Measurements from ENCODE around the gene PRR14L.

PRR14L gene

DNA sequence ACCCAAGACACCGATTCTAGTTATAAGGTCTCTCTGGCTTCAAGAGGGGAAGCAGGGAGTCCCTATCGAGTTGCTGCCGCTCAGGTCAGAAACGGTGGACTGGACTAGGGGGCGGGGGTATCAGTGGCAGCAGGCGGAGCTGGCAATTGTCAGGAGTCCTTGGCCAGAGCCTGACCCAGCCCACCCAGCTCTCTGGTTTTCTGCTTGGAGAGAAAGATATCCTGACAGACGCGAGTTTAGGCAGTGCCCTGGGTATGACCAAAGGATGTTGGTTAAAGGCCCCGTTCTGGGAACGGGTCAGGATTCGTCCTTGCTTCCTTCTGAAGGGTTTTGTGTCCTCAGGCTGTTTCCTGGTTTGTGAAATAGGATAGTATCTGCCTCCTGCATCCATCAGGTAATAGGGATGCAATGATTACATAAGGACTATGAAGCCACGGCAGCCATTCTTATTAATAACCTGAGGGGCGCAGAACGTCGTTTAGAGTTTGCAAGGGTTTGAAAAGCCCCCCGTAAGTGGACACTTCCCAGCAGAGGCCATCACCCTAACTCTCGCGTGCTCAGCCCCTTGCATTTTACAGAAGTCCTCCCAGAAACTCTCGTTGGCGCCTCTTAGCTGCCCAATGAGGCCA lies 3.2 kb upstream of the PRR14L start:
- Histone ChIP-seq H3K27me3 (replicated peaks; ENCODE audit: insufficient read depth, low read length) (no peaks in the 10 kb centered on the region), H3K36me3 (replicated peaks; ENCODE audit: insufficient read depth, low read length) (no peaks in the 10 kb centered on the region), H4K20me1 (ENCODE audit: insufficient read depth, low read length) (no peaks in the 10 kb centered on the region), H3K9me2 (replicated peaks; ENCODE audit: insufficient read depth, low read length) (no peaks in the 10 kb centered on the region), H3K4me2 (ENCODE audit: low read depth, low read length) (peak overlapping the region; percentile 86), H3K4me3 (ENCODE audit: low read length) (peak overlapping the region; percentile 85), H3K4me1 (ENCODE audit: low read length) (peaks cover 11% of the 10 kb centered on the region), H3K27ac (ENCODE audit: low read length) (peak overlapping the region; percentile 80), H3K9me3 (replicated peaks; ENCODE audit: insufficient read depth, low read length) (no peaks in the 10 kb centered on the region), H2AFZ (ENCODE audit: low read length) (peak overlapping the region; percentile 77), H3K79me2 (ENCODE audit: low read length) (peaks cover 45% of the 10 kb centered on the region), H3K9ac (ENCODE audit: low read length) (peak overlapping the region; percentile 77), H3F3A (ENCODE audit: insufficient read depth, low read length) (peaks cover 9% of the 10 kb centered on the region; the same call in 1 of the 2 replicates)
- DNase-seq, result no peak
- TF ChIP-seq EZH2 (optimal IDR thresholded peaks at IDR 0.05; ENCODE audit: low read depth, low read length) (no peak), EZH2phosphoT487 (IDR thresholded peaks at IDR 0.05; ENCODE audit: low read length) (no peak)
- TF ChIP-seq, protein P1, sequence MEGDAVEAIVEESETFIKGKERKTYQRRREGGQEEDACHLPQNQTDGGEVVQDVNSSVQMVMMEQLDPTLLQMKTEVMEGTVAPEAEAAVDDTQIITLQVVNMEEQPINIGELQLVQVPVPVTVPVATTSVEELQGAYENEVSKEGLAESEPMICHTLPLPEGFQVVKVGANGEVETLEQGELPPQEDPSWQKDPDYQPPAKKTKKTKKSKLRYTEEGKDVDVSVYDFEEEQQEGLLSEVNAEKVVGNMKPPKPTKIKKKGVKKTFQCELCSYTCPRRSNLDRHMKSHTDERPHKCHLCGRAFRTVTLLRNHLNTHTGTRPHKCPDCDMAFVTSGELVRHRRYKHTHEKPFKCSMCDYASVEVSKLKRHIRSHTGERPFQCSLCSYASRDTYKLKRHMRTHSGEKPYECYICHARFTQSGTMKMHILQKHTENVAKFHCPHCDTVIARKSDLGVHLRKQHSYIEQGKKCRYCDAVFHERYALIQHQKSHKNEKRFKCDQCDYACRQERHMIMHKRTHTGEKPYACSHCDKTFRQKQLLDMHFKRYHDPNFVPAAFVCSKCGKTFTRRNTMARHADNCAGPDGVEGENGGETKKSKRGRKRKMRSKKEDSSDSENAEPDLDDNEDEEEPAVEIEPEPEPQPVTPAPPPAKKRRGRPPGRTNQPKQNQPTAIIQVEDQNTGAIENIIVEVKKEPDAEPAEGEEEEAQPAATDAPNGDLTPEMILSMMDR (IDR thresholded peaks at IDR 0.05; ENCODE audit: low read length), result no peak

DNA sequence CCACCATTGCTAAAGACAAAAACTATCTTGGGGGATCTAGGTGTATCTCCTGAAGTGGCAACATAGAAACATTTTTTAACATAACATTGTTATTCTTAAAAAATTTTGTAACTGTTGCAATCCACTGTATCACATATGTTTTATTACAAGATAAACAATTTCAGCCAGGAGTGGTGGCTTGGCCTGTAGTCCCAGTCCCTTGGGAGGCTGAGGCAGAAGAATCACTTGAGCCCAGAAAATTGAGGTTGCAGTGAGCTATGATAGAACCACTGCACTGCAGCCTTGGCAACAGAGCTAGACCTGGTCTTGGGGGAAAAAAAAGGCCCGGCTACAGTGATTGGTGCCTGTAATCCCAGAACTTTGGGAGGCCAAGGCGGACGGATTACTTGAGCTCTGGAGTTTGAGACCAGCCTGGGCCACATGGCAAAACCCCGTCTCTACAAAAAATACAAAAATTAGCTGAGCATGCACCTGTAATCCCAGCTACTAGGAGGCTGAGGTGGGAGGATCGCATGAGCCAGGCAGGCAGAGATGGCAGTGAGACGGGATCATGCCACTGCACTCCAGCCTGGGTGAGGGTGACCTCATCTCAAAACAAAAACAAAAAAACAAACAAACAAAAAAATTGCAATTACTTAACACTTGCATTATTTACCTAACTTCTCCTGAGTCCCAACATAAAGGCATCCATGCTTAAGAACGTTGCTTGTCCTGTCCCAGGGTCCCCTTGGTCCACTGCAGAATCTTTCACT lies 2.3 kb upstream of the PRR14L start:
- Histone ChIP-seq H3K4me3 (ENCODE audit: low read length) (no peak overlapping the region), H3K36me3 (replicated peaks; ENCODE audit: insufficient read depth, low read length) (no peaks in the 10 kb centered on the region), H3K9ac (ENCODE audit: low read length) (no peak overlapping the region), H2AFZ (ENCODE audit: low read length) (peak overlapping the region; percentile 77; the same call in 1 of the 2 replicates), H3K9me2 (replicated peaks; ENCODE audit: insufficient read depth, low read length) (no peaks in the 10 kb centered on the region), H3K27ac (ENCODE audit: low read length) (no peak overlapping the region), H3F3A (ENCODE audit: insufficient read depth, low read length) (peaks cover 9% of the 10 kb centered on the region; the same call in 1 of the 2 replicates), H3K4me2 (ENCODE audit: low read depth, low read length) (peak overlapping the region; percentile 86; the same call in 1 of the 2 replicates), H3K9me3 (replicated peaks; ENCODE audit: insufficient read depth, low read length) (no peaks in the 10 kb centered on the region), H4K20me1 (ENCODE audit: insufficient read depth, low read length) (no peaks in the 10 kb centered on the region), H3K27me3 (replicated peaks; ENCODE audit: insufficient read depth, low read length) (no peaks in the 10 kb centered on the region), H3K4me1 (ENCODE audit: low read length) (peaks cover 11% of the 10 kb centered on the region), H3K79me2 (ENCODE audit: low read length) (peaks cover 53% of the 10 kb centered on the region)
- no peak for DNase-seq
- no peak for TF ChIP-seq EZH2phosphoT487 (IDR thresholded peaks at IDR 0.05; ENCODE audit: low read length)
- TF ChIP-seq EZH2 (optimal IDR thresholded peaks at IDR 0.05; ENCODE audit: low read depth, low read length), result no peak
- TF ChIP-seq, protein P1 (IDR thresholded peaks at IDR 0.05; ENCODE audit: low read length), result no peak

DNA sequence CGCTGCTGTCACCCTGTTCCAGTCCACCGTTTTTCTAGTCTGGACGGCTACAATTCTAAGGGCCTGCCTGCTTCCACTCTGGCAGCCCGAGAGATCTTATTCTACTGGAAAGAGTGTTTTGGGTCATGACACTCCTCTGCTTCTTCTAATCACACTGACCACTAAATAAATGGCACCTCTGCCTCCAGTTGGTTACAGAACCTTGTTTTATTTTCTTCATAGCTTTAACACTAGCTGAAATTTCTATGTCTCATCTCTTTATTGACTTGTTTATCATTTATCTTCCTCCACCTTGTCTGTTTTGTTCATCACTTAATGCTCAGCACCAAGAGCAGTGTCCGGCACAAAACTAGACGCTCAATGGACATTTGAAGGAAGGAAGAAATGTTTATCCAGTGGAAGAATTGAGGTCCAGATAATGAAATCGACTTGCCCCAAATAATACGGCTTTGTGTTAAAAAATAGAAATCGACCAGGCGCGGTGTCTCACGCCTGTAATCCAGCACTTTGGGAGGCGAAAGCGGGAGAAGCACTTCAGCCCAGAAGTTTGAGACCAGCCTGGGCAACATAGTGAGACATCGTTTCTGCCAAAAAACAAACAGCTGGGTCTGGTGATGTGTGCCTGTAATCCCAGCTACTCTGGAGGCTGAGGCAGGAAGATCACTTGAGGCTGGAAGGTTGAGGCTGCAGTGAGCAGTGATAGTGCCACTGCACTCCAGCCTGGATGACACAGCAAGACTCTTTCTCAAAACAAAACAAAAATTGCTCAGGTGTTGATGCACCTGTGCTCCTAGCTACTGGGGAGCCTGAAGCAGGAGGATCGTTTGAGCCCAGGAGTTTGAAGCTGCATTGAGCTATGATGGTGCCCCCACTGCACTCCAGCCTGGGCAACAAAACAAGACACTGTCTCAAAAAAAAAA lies 693 bp upstream of the PRR14L start:
- Histone ChIP-seq H3K27ac (ENCODE audit: low read length) (peak overlapping the region; percentile 27; the same call in 1 of the 2 replicates), H3K79me2 (ENCODE audit: low read length) (peaks cover 55% of the 10 kb centered on the region)

More for the DNA sequence above, 693 bp upstream of the PRR14L start:
- Histone ChIP-seq H3K27me3 (replicated peaks; ENCODE audit: insufficient read depth, low read length) (no peaks in the 10 kb centered on the region), H3K9me3 (replicated peaks; ENCODE audit: insufficient read depth, low read length) (no peaks in the 10 kb centered on the region), H3K9me2 (replicated peaks; ENCODE audit: insufficient read depth, low read length) (no peaks in the 10 kb centered on the region), H3K4me2 (ENCODE audit: low read depth, low read length) (peak overlapping the region; percentile 93), H2AFZ (ENCODE audit: low read length) (peak overlapping the region; percentile 93), H3K4me3 (ENCODE audit: low read length) (peak overlapping the region; percentile 45; the same call in 1 of the 2 replicates), H3K4me1 (ENCODE audit: low read length) (peaks cover 11% of the 10 kb centered on the region), H3K36me3 (replicated peaks; ENCODE audit: insufficient read depth, low read length) (no peaks in the 10 kb centered on the region), H3K9ac (ENCODE audit: low read length) (peak overlapping the region; percentile 88; the same call in 1 of the 2 replicates), H3F3A (ENCODE audit: insufficient read depth, low read length) (peaks cover 9% of the 10 kb centered on the region; the same call in 1 of the 2 replicates), H4K20me1 (ENCODE audit: insufficient read depth, low read length) (no peaks in the 10 kb centered on the region)
- DNase-seq, result no peak
- TF ChIP-seq, protein P1 (IDR thresholded peaks at IDR 0.05; ENCODE audit: low read length), result no peak
- TF ChIP-seq EZH2 (optimal IDR thresholded peaks at IDR 0.05; ENCODE audit: low read depth, low read length), result no peak

Measured in MM.1S (cell line).